ENCODE data around the gene MFSD11. TPM values are rescaled to one million over a fixed set of nuclear protein-coding genes. Genes with fewer than 3 reads are reported as not detected.
A peak's percentile ranks its signal among the peaks of the same experiment; 100 is the strongest.

Gene MFSD11
- polyA plus RNA-seq, 2 of the 4 experiments (the other 2 are of a cell fraction) = 17.5 to 26.0 TPM

DNA sequence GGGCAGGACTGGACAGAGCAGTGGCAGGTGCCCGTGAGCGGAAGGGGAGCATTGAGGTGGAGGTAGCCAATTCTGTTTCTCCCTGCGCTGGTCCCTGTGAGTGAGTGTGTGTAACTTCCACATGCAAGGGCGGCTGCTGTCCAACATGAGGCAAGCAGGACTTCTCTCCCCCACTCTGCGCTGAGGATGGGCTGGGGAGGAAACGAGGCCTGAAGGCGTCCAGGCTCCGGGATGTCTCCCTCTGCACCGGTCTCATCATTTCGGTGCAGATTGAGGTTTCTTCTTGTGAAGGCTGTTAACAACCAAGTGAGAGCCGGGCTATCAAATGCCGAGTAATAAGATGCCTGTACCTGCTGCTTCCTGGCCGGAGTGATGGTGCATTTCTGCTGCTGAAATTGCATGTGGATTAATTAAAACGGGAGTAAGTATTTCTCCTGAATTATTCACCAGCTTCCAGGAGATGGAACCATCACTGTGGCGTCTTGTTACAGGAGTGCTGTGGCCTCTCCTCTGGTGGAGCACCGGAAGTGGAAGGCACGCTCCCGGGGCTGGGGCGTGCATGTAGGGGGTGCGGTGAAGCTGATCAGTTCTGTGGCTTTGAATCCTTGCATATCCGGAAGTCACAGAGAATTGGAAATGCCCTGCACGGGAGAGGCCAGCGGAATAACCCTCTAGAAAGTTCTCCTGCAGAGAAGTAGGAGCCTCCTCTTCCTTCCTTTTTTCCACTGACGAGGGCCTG lies 88.6 kb downstream of the MFSD11 start:
- no peak overlapping the region for H3K27ac ChIP-seq
- H3K4me3 ChIP-seq = no peak overlapping the region
- ATAC-seq (peak; percentile 15 to 20; a peak in 1 of 6 replicates), DNase-seq (ENCODE audit: low read depth in 1 of 2, low spot score in 1 of 2) (no peak), FAIRE-seq (no peak)
- no peak for TF ChIP-seq FOXS1 (CRISPR knock-in tag; IDR thresholded peaks at IDR 0.05)
- TF ChIP-seq, protein P1, sequence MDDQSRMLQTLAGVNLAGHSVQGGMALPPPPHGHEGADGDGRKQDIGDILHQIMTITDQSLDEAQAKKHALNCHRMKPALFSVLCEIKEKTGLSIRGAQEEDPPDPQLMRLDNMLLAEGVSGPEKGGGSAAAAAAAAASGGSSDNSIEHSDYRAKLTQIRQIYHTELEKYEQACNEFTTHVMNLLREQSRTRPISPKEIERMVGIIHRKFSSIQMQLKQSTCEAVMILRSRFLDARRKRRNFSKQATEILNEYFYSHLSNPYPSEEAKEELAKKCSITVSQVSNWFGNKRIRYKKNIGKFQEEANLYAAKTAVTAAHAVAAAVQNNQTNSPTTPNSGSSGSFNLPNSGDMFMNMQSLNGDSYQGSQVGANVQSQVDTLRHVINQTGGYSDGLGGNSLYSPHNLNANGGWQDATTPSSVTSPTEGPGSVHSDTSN (IDR thresholded peaks at IDR 0.05) = no peak
- no peak for TF ChIP-seq NPAS2 (CRISPR knock-in tag; IDR thresholded peaks at IDR 0.05; ENCODE audit: borderline replicate concordance)
- TF ChIP-seq, protein P2, sequence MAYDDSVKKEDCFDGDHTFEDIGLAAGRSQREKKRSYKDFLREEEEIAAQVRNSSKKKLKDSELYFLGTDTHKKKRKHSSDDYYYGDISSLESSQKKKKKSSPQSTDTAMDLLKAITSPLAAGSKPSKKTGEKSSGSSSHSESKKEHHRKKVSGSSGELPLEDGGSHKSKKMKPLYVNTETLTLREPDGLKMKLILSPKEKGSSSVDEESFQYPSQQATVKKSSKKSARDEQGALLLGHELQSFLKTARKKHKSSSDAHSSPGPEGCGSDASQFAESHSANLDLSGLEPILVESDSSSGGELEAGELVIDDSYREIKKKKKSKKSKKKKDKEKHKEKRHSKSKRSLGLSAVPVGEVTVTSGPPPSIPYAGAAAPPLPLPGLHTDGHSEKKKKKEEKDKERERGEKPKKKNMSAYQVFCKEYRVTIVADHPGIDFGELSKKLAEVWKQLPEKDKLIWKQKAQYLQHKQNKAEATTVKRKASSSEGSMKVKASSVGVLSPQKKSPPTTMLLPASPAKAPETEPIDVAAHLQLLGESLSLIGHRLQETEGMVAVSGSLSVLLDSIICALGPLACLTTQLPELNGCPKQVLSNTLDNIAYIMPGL (CRISPR knock-in tag; IDR thresholded peaks at IDR 0.05; ENCODE audit: borderline replicate concordance) = no peak
- no peak for TF ChIP-seq GATA3 (IDR thresholded peaks at IDR 0.05; ENCODE audit: borderline replicate concordance)
- TF ChIP-seq JUN (IDR thresholded peaks at IDR 0.05) = no peak
- TF ChIP-seq POLR2AphosphoS2 (conservative IDR thresholded peaks at IDR 0.05; ENCODE audit: low read length) = no peak
- TF ChIP-seq CEBPB (IDR thresholded peaks at IDR 0.05) = no peak
- no peak for TF ChIP-seq KDM1A (IDR thresholded peaks at IDR 0.05; ENCODE audit: low read depth)
- no peak for TF ChIP-seq HEYL (CRISPR knock-in tag; IDR thresholded peaks at IDR 0.05)
- TF ChIP-seq SMC3 (IDR thresholded peaks at IDR 0.05) = no peak
- TF ChIP-seq TP53 (CRISPR knock-in tag; IDR thresholded peaks at IDR 0.05) = no peak
- TF ChIP-seq, protein P3, sequence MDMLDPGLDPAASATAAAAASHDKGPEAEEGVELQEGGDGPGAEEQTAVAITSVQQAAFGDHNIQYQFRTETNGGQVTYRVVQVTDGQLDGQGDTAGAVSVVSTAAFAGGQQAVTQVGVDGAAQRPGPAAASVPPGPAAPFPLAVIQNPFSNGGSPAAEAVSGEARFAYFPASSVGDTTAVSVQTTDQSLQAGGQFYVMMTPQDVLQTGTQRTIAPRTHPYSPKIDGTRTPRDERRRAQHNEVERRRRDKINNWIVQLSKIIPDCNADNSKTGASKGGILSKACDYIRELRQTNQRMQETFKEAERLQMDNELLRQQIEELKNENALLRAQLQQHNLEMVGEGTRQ (IDR thresholded peaks at IDR 0.05) = no peak
- TF ChIP-seq HOXB5 (CRISPR knock-in tag; IDR thresholded peaks at IDR 0.05) = no peak
- TF ChIP-seq MAFK (IDR thresholded peaks at IDR 0.05; ENCODE audit: partially characterized antibody) = no peak
- no peak for TF ChIP-seq ZFP36 (IDR thresholded peaks at IDR 0.05; ENCODE audit: borderline replicate concordance, partially characterized antibody)
- TF ChIP-seq RCOR1 (IDR thresholded peaks at IDR 0.05; ENCODE audit: low read depth, low read length) = no peak
- no peak overlapping the region for H3K4me2 ChIP-seq
- H3K9me3 ChIP-seq = no peaks in the 10 kb centered on the region
- ChIA-PET CTCF (interaction anchor here (2.4 to 7.7 kb wide), 4 partner anchors 11 to 240 kb away, joined by 6 to 38 read pairs (median 13); partner anchors contain the start of gene MGAT5B), POLR2A (no interaction called here)
- WGBS (ENCODE audit: missing lambda C conversion rate) = 79% methylated on average over 24 of the region's 24 CpGs
- H3K4me1 ChIP-seq = no peaks in the 10 kb centered on the region

DNA sequence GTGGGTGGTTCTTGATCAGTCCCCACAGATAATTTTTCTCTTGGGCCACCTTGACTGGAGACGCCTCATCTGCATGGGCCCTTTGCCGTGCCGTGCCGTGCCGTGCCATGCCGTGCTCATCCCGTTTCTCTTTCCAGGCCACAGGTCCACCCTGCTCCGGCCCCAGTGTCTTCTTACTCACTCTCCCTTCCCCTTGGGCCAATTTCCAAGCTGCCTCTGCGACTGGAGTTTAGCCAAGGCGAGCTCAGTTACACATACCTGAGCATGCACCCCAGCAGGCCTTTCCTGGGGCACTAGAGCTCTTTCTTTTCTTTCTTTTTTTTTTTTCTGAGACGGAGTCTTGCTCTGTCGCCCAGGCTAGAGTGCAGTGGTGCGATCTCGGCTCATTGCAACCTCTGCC lies 89.8 kb downstream of the MFSD11 start:
- 66% methylated on average over 14 of the region's 14 CpGs for WGBS (ENCODE audit: missing lambda C conversion rate)
- H3K4me2 ChIP-seq = no peak overlapping the region
- no peaks in the 10 kb centered on the region for H3K9me3 ChIP-seq
- H3K4me3 ChIP-seq = no peak overlapping the region
- TF ChIP-seq ZNF302 (CRISPR knock-in tag; IDR thresholded peaks at IDR 0.05) (no peak), HOXA7 (CRISPR knock-in tag; IDR thresholded peaks at IDR 0.05) (no peak), CHD2 (IDR thresholded peaks at IDR 0.05; ENCODE audit: low read length, partially characterized antibody) (no peak), NR3C1 (IDR thresholded peaks at IDR 0.05) (no peak), HDAC2 (IDR thresholded peaks at IDR 0.05) (no peak), ZSCAN20 (CRISPR knock-in tag; IDR thresholded peaks at IDR 0.05) (no peak)
- H3K4me1 ChIP-seq = no peaks in the 10 kb centered on the region
- FAIRE-seq (no peak), ATAC-seq (no peak), DNase-seq (ENCODE audit: low read depth in 1 of 2, low spot score in 1 of 2) (no peak)
- no peak overlapping the region for H3K27ac ChIP-seq
- ChIA-PET CTCF (interaction anchor here (0.6 to 7.7 kb wide), 8 partner anchors 10 to 239 kb away, joined by 3 to 38 read pairs (median 6); partner anchors contain the start of gene MGAT5B), POLR2A (no interaction called here)

Small RNAs within 50 kb of the gene (small RNA-seq; reads per million reads assigned to genes)
- gene AC005837.3 (0 reads per million in 6 experiments), gene RF02271 (0 reads per million in 6 experiments), gene RNU6-97P (0 reads per million in 6 experiments), gene RNY4P36 (0 to 0.19 (median 0) reads per million in 6 experiments)

Other genes with a start within 250 kb of the MFSD11 start
- gene RHBDF2, start 236.7 kb upstream of the MFSD11 start, polyA plus RNA-seq (2011; rRNA removed) = 14.0 and 19.9 TPM in 2 replicates
- 42.9 to 50.2 TPM (median 46.0 TPM) in 3 replicates for gene RHBDF2, start 236.7 kb upstream of the MFSD11 start, polyA plus RNA-seq (2017; fragmentation: RNase III; extraction: RNeasy Plus Mini Kit Qiagen cat#74134 plus additional on column Dnase treatment)
- 1.1 and 1.2 TPM in 2 replicates for gene CYGB, start 200.4 kb upstream of the MFSD11 start, polyA plus RNA-seq (2011; rRNA removed)
- 1.1 to 2.0 TPM (median 1.3 TPM) in 3 replicates for gene CYGB, start 200.4 kb upstream of the MFSD11 start, polyA plus RNA-seq (2017; fragmentation: RNase III; extraction: RNeasy Plus Mini Kit Qiagen cat#74134 plus additional on column Dnase treatment)
- gene PRCD, start 198.1 kb upstream of the MFSD11 start, polyA plus RNA-seq (2011; rRNA removed) = 0.26 TPM in 1 of 2 replicates, not detected in the other
- not detected in 3 replicates for gene PRCD, start 198.1 kb upstream of the MFSD11 start, polyA plus RNA-seq (2017; fragmentation: RNase III; extraction: RNeasy Plus Mini Kit Qiagen cat#74134 plus additional on column Dnase treatment)
- gene ST6GALNAC2, start 152.3 kb upstream of the MFSD11 start, polyA plus RNA-seq (2011; rRNA removed) = 0.74 and 0.78 TPM in 2 replicates
- 0.30 to 0.59 TPM (median 0.41 TPM) in 3 replicates for gene ST6GALNAC2, start 152.3 kb upstream of the MFSD11 start, polyA plus RNA-seq (2017; fragmentation: RNase III; extraction: RNeasy Plus Mini Kit Qiagen cat#74134 plus additional on column Dnase treatment)
- gene ST6GALNAC1, start 94.4 kb upstream of the MFSD11 start, polyA plus RNA-seq (2011; rRNA removed) = 0.63 and 0.72 TPM in 2 replicates
- 0.09 to 0.27 TPM (median 0.09 TPM) in 3 replicates for gene ST6GALNAC1, start 94.4 kb upstream of the MFSD11 start, polyA plus RNA-seq (2017; fragmentation: RNase III; extraction: RNeasy Plus Mini Kit Qiagen cat#74134 plus additional on column Dnase treatment)
- 47.8 and 80.1 TPM in 2 replicates for gene MXRA7, start 27.2 kb upstream of the MFSD11 start, polyA plus RNA-seq (2011; rRNA removed)
- gene MXRA7, start 27.2 kb upstream of the MFSD11 start, polyA plus RNA-seq (2017; fragmentation: RNase III; extraction: RNeasy Plus Mini Kit Qiagen cat#74134 plus additional on column Dnase treatment) = 48.6 to 59.2 TPM (median 57.2 TPM) in 3 replicates
- 17.5 and 23.0 TPM in 2 replicates for gene JMJD6, start 11.5 kb upstream of the MFSD11 start, polyA plus RNA-seq (2011; rRNA removed)
- gene JMJD6, start 11.5 kb upstream of the MFSD11 start, polyA plus RNA-seq (2017; fragmentation: RNase III; extraction: RNeasy Plus Mini Kit Qiagen cat#74134 plus additional on column Dnase treatment) = 44.5 to 55.3 TPM (median 53.3 TPM) in 3 replicates
- 120 and 138 TPM in 2 replicates for gene METTL23, start 11.3 kb upstream of the MFSD11 start, polyA plus RNA-seq (2011; rRNA removed)
- 64.6 to 67.2 TPM (median 64.9 TPM) in 3 replicates for gene METTL23, start 11.3 kb upstream of the MFSD11 start, polyA plus RNA-seq (2017; fragmentation: RNase III; extraction: RNeasy Plus Mini Kit Qiagen cat#74134 plus additional on column Dnase treatment)
- 348 and 412 TPM in 2 replicates for gene SRSF2, start 788 bp upstream of the MFSD11 start, polyA plus RNA-seq (2011; rRNA removed)
- gene SRSF2, start 788 bp upstream of the MFSD11 start, polyA plus RNA-seq (2017; fragmentation: RNase III; extraction: RNeasy Plus Mini Kit Qiagen cat#74134 plus additional on column Dnase treatment) = 338 to 342 TPM (median 340 TPM) in 3 replicates
- gene MGAT5B, start 130.3 kb downstream of the MFSD11 start, polyA plus RNA-seq (2011; rRNA removed) = 7.6 and 10.3 TPM in 2 replicates
- gene MGAT5B, start 130.3 kb downstream of the MFSD11 start, polyA plus RNA-seq (2017; fragmentation: RNase III; extraction: RNeasy Plus Mini Kit Qiagen cat#74134 plus additional on column Dnase treatment) = 16.2 to 22.8 TPM (median 21.7 TPM) in 3 replicates